Osteocyte (in vitro differentiated cells): ENCODE results near the gene OSBP2. TPM values are rescaled to one million over a fixed set of nuclear protein-coding genes. Genes with fewer than 3 reads are reported as not detected.

ENCODE experiments used
- DNase-seq: peaks from one replicate; pipeline ENCODE4 v3.0.0; 2021; ENCODE audit warnings: mixed read lengths; ENCODE audit not compliant: unreplicated experiment; ENCODE audit errors: extremely low spot score
- H3K27ac Mint-ChIP-seq: one replicate; pipeline ENCODE4 v1.8.0; 2021; ENCODE audit warnings: mild to moderate bottlenecking, mixed read lengths; ENCODE audit not compliant: unreplicated experiment
- H3K27me3 Mint-ChIP-seq: one replicate; pipeline ENCODE4 v1.8.0; 2021; ENCODE audit warnings: mixed read lengths; ENCODE audit not compliant: unreplicated experiment
- H3K36me3 Mint-ChIP-seq: one replicate; pipeline ENCODE4 v1.8.0; 2021; ENCODE audit warnings: mixed read lengths; ENCODE audit not compliant: unreplicated experiment
- H3K4me1 Mint-ChIP-seq: one replicate; pipeline ENCODE4 v1.8.0; 2021; ENCODE audit warnings: mixed read lengths; ENCODE audit not compliant: unreplicated experiment
- H3K4me3 Mint-ChIP-seq: one replicate; pipeline ENCODE4 v1.8.0; 2021; ENCODE audit warnings: mild to moderate bottlenecking, moderate library complexity, mixed read lengths; ENCODE audit not compliant: unreplicated experiment
- H3K9me3 Mint-ChIP-seq: one replicate; pipeline ENCODE4 v1.8.0; 2021; ENCODE audit warnings: mixed read lengths; ENCODE audit not compliant: unreplicated experiment
- CTCF ChIP-seq: fragments of 200-600 bp; sonication (generic); IDR thresholded peaks from 2 replicates; pipeline ENCODE4 v1.5.0; 2021; ENCODE audit warnings: antibody characterized with exemption, mild to moderate bottlenecking, moderate library complexity
- total RNA-seq: library from RNA; stranded (reverse); gene quantifications from 2 replicates; pipeline ENCODE4 v1.2.1, GENCODE V29; 2021

Gene OSBP2
- total RNA-seq, 1 donor from 2014 or later, result 3.8 TPM

- Mint-ChIP-seq H3K27me3 (no peaks in the 10 kb centered on the region), H3K9me3 (no peaks in the 10 kb centered on the region), H3K4me1 (peaks cover 15% of the 10 kb centered on the region), H3K4me3 (no peak overlapping the region), H3K27ac (no peak overlapping the region), H3K36me3 (peaks cover 3% of the 10 kb centered on the region)
- TF ChIP-seq CTCF, result no peak
- DNase-seq, result no peak
These were observed 178.5 kb downstream of the OSBP2 start for GRCh38 chr22:30873086-30873650.

GRCh38 chr22:30873661-30874060 lies 179.0 kb downstream of the OSBP2 start:
- peaks cover 15% of the 10 kb centered on the region for H3K4me1 Mint-ChIP-seq
- H3K9me3 Mint-ChIP-seq, result no peaks in the 10 kb centered on the region
- no peak overlapping the region for H3K27ac Mint-ChIP-seq
- DNase-seq, result no peak
- peaks cover 3% of the 10 kb centered on the region for H3K36me3 Mint-ChIP-seq
- H3K27me3 Mint-ChIP-seq, result no peaks in the 10 kb centered on the region
- H3K4me3 Mint-ChIP-seq, result no peak overlapping the region
- TF ChIP-seq CTCF, result no peak

GRCh38 chr22:30874431-30875370 lies 180.0 kb downstream of the OSBP2 start:
- no peak for DNase-seq
- Mint-ChIP-seq H3K9me3 (no peaks in the 10 kb centered on the region), H3K36me3 (peaks cover 3% of the 10 kb centered on the region), H3K4me3 (no peak overlapping the region), H3K27me3 (no peaks in the 10 kb centered on the region), H3K27ac (no peak overlapping the region), H3K4me1 (peaks cover 12% of the 10 kb centered on the region)
- no peak for TF ChIP-seq CTCF

- no peak overlapping the region for H3K4me3 Mint-ChIP-seq
- no peak overlapping the region for H3K27ac Mint-ChIP-seq
- H3K27me3 Mint-ChIP-seq, result no peaks in the 10 kb centered on the region
- H3K4me1 Mint-ChIP-seq, result peaks cover 12% of the 10 kb centered on the region
- no peak for DNase-seq
- peaks cover 3% of the 10 kb centered on the region for H3K36me3 Mint-ChIP-seq
- no peak for TF ChIP-seq CTCF
- H3K9me3 Mint-ChIP-seq, result no peaks in the 10 kb centered on the region
These were observed 181.0 kb downstream of the OSBP2 start for GRCh38 chr22:30875481-30876215.
